LNCaP clone FGC (cell line): ENCODE measurements around the gene YIPF5.

Source experiments
- DNase-seq: peaks from one replicate; pipeline ENCODE4 v3.0.0-alpha.2; 2011; ENCODE audit warnings: low read depth
- H3K4me3 ChIP-seq: 2 replicates; pipeline ENCODE4 v1.5.1; 2011; ENCODE audit warnings: mild to moderate bottlenecking, low read depth, low read length, control low read depth
- CTCF ChIP-seq: IDR thresholded peaks from 2 replicates; pipeline ENCODE4 v1.5.1; 2012; ENCODE audit warnings: mild to moderate bottlenecking; ENCODE audit not compliant: control insufficient read depth, insufficient read depth; ENCODE audit errors: extremely low read depth

Gene YIPF5

GRCh38 chr5:144130306-144130705 is 40.2 kb downstream of the YIPF5 start:
- TF ChIP-seq CTCF, result no peak
- no peak for DNase-seq
- no peak overlapping the region for H3K4me3 ChIP-seq

GRCh38 chr5:144128844-144129243 is 41.6 kb downstream of the YIPF5 start:
- H3K4me3 ChIP-seq, result no peak overlapping the region
- no peak for TF ChIP-seq CTCF
- DNase-seq, result no peak

GRCh38 chr5:144126707-144127106 is 43.8 kb downstream of the YIPF5 start:
- H3K4me3 ChIP-seq, result no peak overlapping the region
- DNase-seq, result no peak
- no peak for TF ChIP-seq CTCF

GRCh38 chr5:144125163-144125726 is 45.2 kb downstream of the YIPF5 start:
- DNase-seq, result no peak
- no peak overlapping the region for H3K4me3 ChIP-seq
- no peak for TF ChIP-seq CTCF

GRCh38 chr5:144122641-144123040 is 47.8 kb downstream of the YIPF5 start:
- no peak for DNase-seq
- H3K4me3 ChIP-seq, result no peak overlapping the region
- no peak for TF ChIP-seq CTCF

- H3K4me3 ChIP-seq, result no peak overlapping the region
- no peak for DNase-seq
- TF ChIP-seq CTCF, result no peak
Measured at GRCh38 chr5:144122081-144122480, 48.4 kb downstream of the YIPF5 start.

GRCh38 chr5:144121577-144121976 is 48.9 kb downstream of the YIPF5 start:
- no peak for TF ChIP-seq CTCF
- no peak overlapping the region for H3K4me3 ChIP-seq
- DNase-seq, result no peak
